ENCODE results near the gene XRN2. TPM values are rescaled to one million over a fixed set of nuclear protein-coding genes. Genes with fewer than 3 reads are reported as not detected.

The XRN2 gene
- total RNA-seq, 1 donor, result 97.1 TPM

DNA sequence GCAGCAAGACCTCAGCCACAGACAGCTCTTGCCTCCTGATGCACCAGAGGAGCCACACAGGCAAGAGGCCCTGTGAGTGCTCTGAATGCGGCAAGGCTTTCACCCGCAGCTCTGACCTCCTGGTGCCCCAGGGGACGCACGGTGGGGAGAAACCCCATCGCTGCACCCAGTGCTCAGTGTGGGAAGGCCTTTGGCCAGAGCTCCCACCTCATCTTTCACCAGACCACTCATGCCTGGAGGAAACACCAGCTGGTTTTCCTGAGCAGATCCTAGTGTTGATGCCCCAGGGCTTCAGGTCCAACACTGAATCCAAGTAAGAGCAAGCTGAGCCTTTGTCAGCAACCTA, 37.0 kb upstream of the XRN2 start:
- TF ChIP-seq, protein P1, sequence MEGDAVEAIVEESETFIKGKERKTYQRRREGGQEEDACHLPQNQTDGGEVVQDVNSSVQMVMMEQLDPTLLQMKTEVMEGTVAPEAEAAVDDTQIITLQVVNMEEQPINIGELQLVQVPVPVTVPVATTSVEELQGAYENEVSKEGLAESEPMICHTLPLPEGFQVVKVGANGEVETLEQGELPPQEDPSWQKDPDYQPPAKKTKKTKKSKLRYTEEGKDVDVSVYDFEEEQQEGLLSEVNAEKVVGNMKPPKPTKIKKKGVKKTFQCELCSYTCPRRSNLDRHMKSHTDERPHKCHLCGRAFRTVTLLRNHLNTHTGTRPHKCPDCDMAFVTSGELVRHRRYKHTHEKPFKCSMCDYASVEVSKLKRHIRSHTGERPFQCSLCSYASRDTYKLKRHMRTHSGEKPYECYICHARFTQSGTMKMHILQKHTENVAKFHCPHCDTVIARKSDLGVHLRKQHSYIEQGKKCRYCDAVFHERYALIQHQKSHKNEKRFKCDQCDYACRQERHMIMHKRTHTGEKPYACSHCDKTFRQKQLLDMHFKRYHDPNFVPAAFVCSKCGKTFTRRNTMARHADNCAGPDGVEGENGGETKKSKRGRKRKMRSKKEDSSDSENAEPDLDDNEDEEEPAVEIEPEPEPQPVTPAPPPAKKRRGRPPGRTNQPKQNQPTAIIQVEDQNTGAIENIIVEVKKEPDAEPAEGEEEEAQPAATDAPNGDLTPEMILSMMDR (IDR thresholded peaks at IDR 0.05; ENCODE audit: insufficient read depth, low read length), result no peak
- DNase-seq (ENCODE audit: low read depth), result no peak
- no peak overlapping the region for H3K4me3 ChIP-seq (ENCODE audit: low read depth, low read length)

DNA sequence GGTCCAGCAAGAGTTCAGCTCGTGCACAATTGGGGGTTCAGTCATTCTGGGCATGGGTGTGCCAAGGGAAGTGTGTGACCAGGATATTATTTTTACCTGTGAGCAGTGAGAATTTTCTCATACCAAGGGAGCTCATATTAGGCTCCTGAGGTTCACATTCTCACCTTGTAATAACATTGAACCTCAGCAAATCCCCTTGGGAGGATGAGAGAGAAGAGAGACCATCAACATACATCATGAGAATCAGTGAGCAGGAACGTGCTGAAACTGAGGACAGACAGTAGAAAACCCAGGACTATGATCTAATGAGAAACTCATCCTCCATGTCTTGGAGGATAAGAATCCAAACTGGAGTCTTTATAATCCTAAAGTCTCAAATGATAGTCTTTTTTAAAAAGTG, 33.4 kb upstream of the XRN2 start:
- TF ChIP-seq, protein P1 (IDR thresholded peaks at IDR 0.05; ENCODE audit: insufficient read depth, low read length), result no peak
- no peak for DNase-seq (ENCODE audit: low read depth)
- no peak overlapping the region for H3K4me3 ChIP-seq (ENCODE audit: low read depth, low read length)

DNA sequence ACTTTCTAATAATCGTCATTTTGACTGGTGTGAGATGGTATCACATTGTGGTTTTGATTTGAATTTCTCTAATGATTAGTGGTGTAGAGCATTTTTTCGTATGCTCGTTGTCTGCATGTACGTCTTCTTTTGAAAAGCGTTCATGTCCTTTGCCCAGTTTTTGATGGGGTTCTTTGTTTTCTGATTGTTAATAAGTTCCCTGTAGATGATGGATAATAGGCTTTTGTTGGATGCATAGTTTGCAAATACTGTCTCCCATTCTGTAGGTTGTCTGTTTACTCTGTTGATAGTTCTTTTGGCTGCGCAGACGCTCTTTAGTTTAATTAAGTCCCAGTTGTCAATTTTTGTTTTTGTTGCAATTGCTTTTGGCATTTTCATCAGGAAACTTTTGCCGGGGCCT, 32.3 kb upstream of the XRN2 start:
- TF ChIP-seq, protein P1 (IDR thresholded peaks at IDR 0.05; ENCODE audit: insufficient read depth, low read length), result no peak
- DNase-seq (ENCODE audit: low read depth), result no peak

DNA sequence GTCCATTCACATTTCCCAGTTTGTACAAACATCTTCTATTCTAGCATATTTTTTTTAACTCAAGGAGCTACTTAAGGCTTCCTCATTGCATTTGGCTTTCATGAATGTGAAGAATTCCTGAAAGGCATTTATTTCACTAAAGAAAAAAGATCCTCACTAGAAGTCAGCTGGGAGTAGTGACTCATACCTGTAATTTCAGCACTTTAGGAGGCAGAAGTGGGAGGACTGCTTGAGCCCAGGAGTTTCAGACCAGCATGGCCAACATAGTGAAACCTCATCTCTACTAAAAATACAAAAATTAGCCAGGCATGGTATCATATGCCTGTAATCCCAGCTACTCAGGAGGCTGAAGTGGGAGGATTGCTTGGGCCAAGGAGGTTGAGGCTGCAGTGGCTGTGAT, 30.9 kb upstream of the XRN2 start:
- TF ChIP-seq, protein P1 (IDR thresholded peaks at IDR 0.05; ENCODE audit: insufficient read depth, low read length), result no peak
- H3K4me3 ChIP-seq (ENCODE audit: low read depth, low read length), result no peak overlapping the region
- peak; percentile 18 for DNase-seq (ENCODE audit: low read depth)

More for the DNA sequence above, 32.3 kb upstream of the XRN2 start:
- no peak overlapping the region for H3K4me3 ChIP-seq (ENCODE audit: low read depth, low read length)

- no peak for DNase-seq (ENCODE audit: low read depth)
- no peak overlapping the region for H3K4me3 ChIP-seq (ENCODE audit: low read depth, low read length)
- TF ChIP-seq, protein P1 (IDR thresholded peaks at IDR 0.05; ENCODE audit: insufficient read depth, low read length), result no peak
These were observed 30.5 kb upstream of the XRN2 start for GRCh38 chr20:21272679-21273078.

- TF ChIP-seq, protein P1 (IDR thresholded peaks at IDR 0.05; ENCODE audit: insufficient read depth, low read length), result no peak
- DNase-seq (ENCODE audit: low read depth), result no peak
- H3K4me3 ChIP-seq (ENCODE audit: low read depth, low read length), result no peak overlapping the region
These were observed 29.3 kb upstream of the XRN2 start for GRCh38 chr20:21273755-21274386.

DNA sequence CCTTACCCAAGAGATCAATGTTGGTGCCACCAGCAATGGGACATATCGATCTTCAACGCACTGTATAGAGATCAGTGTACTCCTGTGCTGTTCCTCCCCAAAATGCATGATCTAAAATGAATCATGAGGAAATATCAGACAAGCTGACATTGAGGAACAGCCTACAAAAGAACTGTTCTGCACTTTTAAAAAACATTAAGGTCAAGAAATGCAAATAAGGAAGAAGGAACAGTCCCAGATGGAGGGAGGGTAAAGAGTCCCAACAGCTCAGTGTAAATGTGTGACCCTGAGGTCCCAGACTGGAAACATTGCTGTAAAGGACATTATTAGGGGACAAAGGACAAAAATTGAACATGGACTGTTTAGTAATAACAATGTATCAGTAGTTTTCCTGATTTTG, 24.3 kb upstream of the XRN2 start:
- DNase-seq (ENCODE audit: low read depth), result no peak
- TF ChIP-seq, protein P1 (IDR thresholded peaks at IDR 0.05; ENCODE audit: insufficient read depth, low read length), result no peak
- H3K4me3 ChIP-seq (ENCODE audit: low read depth, low read length), result no peak overlapping the region
